Fibroblast of gingiva (primary cell): ENCODE measurements around the gene PPP1R7.

Experiments
- DNase-seq: peaks from one replicate; pipeline ENCODE4 v3.0.0-alpha.2; 2011; ENCODE audit warnings: low read depth

The PPP1R7 gene

GRCh38 chr2:241121008-241121407 lies 29.3 kb upstream of the PPP1R7 start:
- no peak for DNase-seq

- no peak for DNase-seq
Measured at GRCh38 chr2:241122376-241123002, 27.8 kb upstream of the PPP1R7 start.

GRCh38 chr2:241123816-241124536 lies 26.3 kb upstream of the PPP1R7 start:
- DNase-seq = no peak

- DNase-seq = no peak
Measured at GRCh38 chr2:241125626-241126025, 24.6 kb upstream of the PPP1R7 start.

GRCh38 chr2:241126201-241126611 lies 24.1 kb upstream of the PPP1R7 start:
- no peak for DNase-seq

GRCh38 chr2:241126771-241127202 lies 23.5 kb upstream of the PPP1R7 start:
- DNase-seq = no peak

GRCh38 chr2:241128266-241128665 lies 22.0 kb upstream of the PPP1R7 start:
- DNase-seq = no peak

- peak; percentile 55 for DNase-seq
Measured at GRCh38 chr2:241129086-241129871, 21.0 kb upstream of the PPP1R7 start.

GRCh38 chr2:241130316-241130715 lies 20.0 kb upstream of the PPP1R7 start:
- DNase-seq = no peak

GRCh38 chr2:241131531-241131930 lies 18.7 kb upstream of the PPP1R7 start:
- no peak for DNase-seq

GRCh38 chr2:241132538-241133435 lies 17.5 kb upstream of the PPP1R7 start:
- DNase-seq = no peak

- no peak for DNase-seq
Measured at GRCh38 chr2:241133436-241133820, 16.8 kb upstream of the PPP1R7 start.

- no peak for DNase-seq
Measured at GRCh38 chr2:241134711-241135110, 15.6 kb upstream of the PPP1R7 start.

- DNase-seq = no peak
Measured at GRCh38 chr2:241135737-241136136, 14.5 kb upstream of the PPP1R7 start.

GRCh38 chr2:241136191-241136590 lies 14.1 kb upstream of the PPP1R7 start:
- no peak for DNase-seq

- no peak for DNase-seq
Measured at GRCh38 chr2:241136661-241137260, 13.5 kb upstream of the PPP1R7 start.

- no peak for DNase-seq
Measured at GRCh38 chr2:241137276-241138190, 12.7 kb upstream of the PPP1R7 start.

GRCh38 chr2:241138471-241138870 lies 11.8 kb upstream of the PPP1R7 start:
- DNase-seq = no peak

- no peak for DNase-seq
Measured at GRCh38 chr2:241139531-241140444, 10.5 kb upstream of the PPP1R7 start.
